Activated CD4-positive, alpha-beta T cell treated with anti-CD3 and anti-CD28 coated beads, Interleukin-2, amount 10 ng/mL, durations not matched to agents 7 days and 5 days (primary cell): ENCODE data around the gene ZNF672. TPM values are rescaled to one million over a fixed set of nuclear protein-coding genes. Genes with fewer than 3 reads are reported as not detected.

ENCODE experiments used
- CTCF ChIA-PET: fragments of 350-600 bp; sonication (Branson Sonifier 250); formaldehyde crosslinking; loops from one replicate; lab custom pipeline; 2021; ENCODE audit warnings: antibody characterized with exemption; lab: Charles Lee
- POLR2A ChIA-PET: fragments of 350-600 bp; sonication (Branson Sonifier 250); formaldehyde crosslinking; loops from one replicate; lab custom pipeline; 2021; ENCODE audit warnings: antibody characterized with exemption; lab: Charles Lee
- DNase-seq: peaks from one replicate; pipeline ENCODE4 v3.0.0-alpha.2; 2020
- H3K27ac Mint-ChIP-seq: one replicate; pipeline ENCODE4 v1.8.0; 2021; ENCODE audit warnings: mild to moderate bottlenecking, moderate library complexity, mixed read lengths
- H3K27me3 Mint-ChIP-seq: one replicate; pipeline ENCODE4 v1.8.0; 2021; ENCODE audit warnings: mixed read lengths
- H3K36me3 Mint-ChIP-seq: one replicate; pipeline ENCODE4 v1.8.0; 2021; ENCODE audit warnings: low read depth, mixed read lengths
- H3K4me1 Mint-ChIP-seq: one replicate; pipeline ENCODE4 v1.8.0; 2021; ENCODE audit warnings: mixed read lengths
- H3K4me3 Mint-ChIP-seq: one replicate; pipeline ENCODE4 v1.8.0; 2021; ENCODE audit warnings: mild to moderate bottlenecking, moderate library complexity, mixed read lengths
- H3K9me3 Mint-ChIP-seq: one replicate; pipeline ENCODE4 v1.8.0; 2021; ENCODE audit warnings: mixed read lengths
- microRNA-seq: library from miRNA; unstranded; fragments of <30 nt; microRNA quantifications from one replicate; pipeline ENCODE4 v1.2.0, GENCODE V29; 2021; ENCODE audit warnings: borderline microRNAs expressed, borderline replicate concordance
- total RNA-seq, 2 experiments: library from RNA; stranded (reverse); gene quantifications; one replicate each; pipeline ENCODE4 v1.2.3, GENCODE V29; 2021

The ZNF672 gene
- total RNA-seq, 2 experiments from 2014 or later: 46.5 to 56.9 TPM

DNA sequence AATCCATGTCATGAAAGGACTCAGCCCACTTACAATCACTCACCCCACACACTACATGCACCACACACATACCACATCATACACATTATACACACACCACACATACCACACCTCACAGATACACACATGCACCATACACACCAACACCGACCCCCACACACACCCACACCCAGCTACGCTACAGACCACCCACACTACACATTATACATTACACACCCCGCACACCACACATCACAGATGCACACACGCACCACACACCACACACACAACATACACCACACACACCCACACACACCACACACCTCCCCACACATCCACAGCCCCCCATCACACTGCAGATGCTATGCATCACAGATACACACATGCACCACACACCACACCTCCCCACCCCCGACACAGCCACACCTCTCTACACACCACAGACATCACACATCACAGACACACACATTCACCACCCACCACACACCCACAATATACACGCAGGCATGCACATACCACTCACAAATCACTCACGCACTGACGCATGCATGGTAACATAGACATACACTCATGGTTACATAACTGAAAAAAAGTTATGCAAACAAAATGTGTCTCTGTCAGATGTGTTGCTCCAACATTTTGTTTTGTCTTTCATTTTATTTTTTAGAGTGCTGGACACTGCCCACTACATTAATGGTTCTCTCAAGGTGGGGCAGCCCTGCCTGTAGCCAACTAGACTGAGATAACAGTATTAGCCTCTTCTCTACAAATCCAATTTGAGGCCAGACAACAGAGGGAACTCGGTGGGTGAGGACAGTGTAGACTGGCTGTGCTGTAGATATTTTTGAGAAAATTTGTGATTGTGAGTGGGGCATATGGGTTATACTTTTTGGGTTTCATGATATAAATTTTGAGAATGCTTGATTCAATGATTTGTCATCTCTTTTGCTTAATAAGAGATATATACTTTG lies 52.8 kb downstream of the ZNF672 start:
- CTCF ChIA-PET: no interaction called here
- Mint-ChIP-seq H3K36me3 (no peaks in the 10 kb centered on the region), H3K27ac (no peak overlapping the region), H3K9me3 (no peaks in the 10 kb centered on the region), H3K27me3 (peaks cover 27% of the 10 kb centered on the region), H3K4me3 (no peak overlapping the region), H3K4me1 (no peaks in the 10 kb centered on the region)
- DNase-seq: no peak
- POLR2A ChIA-PET: no interaction called here

DNA sequence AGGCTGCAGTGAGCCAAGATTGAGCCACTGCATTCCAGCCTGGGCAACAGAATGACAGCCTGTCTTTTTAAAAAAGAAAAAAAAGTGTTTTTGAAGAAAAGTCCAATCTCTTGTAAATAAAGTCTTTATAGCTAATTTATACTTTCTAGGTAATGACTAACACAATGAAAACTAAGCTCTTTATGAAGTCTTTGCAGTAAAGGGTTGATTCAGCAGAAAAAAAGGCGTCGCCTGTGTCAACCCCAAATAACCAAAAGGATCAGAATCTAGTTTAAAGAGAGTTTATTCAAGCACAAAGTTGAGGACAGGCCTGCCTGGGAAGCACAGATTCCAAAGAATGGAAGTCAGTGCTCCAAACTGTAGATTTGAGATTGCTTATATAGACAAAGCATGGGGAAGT lies 53.7 kb downstream of the ZNF672 start:
- CTCF ChIA-PET: no interaction called here

DNA sequence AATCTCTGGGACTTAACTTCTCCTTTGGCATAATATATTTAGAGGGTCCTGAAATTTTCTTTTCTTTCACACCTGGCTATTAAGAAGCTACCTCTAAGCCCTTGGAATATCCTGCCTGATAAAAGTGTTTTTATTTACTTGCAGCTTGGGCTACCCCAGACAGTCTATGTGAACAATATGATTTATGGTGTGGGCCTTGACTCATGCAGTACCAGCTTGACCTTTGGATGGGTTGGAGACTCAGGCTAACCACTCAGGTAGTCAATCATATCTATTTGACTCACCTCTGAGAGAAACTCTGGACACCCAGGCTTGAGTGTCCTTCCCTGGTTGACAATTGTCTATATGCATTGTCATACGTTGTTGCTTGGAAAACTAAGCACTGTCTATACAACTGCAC lies 54.6 kb downstream of the ZNF672 start:
- no peaks in the 10 kb centered on the region for H3K4me1 Mint-ChIP-seq
- ChIA-PET CTCF (no interaction called here), POLR2A (no interaction called here)
- H3K27ac Mint-ChIP-seq: no peak overlapping the region
- H3K9me3 Mint-ChIP-seq: no peaks in the 10 kb centered on the region
- peaks cover 25% of the 10 kb centered on the region for H3K27me3 Mint-ChIP-seq
- no peaks in the 10 kb centered on the region for H3K36me3 Mint-ChIP-seq
- DNase-seq: no peak
- no peak overlapping the region for H3K4me3 Mint-ChIP-seq

More for the DNA sequence above, 53.7 kb downstream of the ZNF672 start:
- DNase-seq: no peak
- Mint-ChIP-seq H3K9me3 (no peaks in the 10 kb centered on the region), H3K27ac (no peak overlapping the region), H3K4me1 (no peaks in the 10 kb centered on the region), H3K27me3 (peaks cover 25% of the 10 kb centered on the region), H3K4me3 (no peak overlapping the region), H3K36me3 (no peaks in the 10 kb centered on the region)
- POLR2A ChIA-PET: no interaction called here

DNA sequence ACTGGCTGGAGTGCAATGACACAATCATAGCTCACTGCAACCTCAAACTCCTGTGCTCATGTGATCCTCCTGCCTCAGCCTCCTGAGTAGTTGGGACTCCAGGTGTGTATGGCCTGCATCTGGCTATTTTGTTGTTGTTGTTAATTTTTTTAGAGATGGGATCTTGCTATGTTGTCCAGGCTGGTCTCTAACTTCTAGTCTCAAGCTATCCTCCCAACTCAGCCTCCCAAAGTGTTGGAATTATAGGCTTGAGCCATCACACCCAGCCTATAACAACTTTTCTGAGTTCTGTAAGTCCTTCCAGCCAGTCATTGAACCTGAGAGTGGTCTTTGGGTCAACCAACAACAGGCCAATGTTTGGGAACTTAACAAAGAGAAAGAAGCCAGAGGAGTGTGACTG lies 56.8 kb downstream of the ZNF672 start:
- H3K4me3 Mint-ChIP-seq: no peak overlapping the region
- H3K36me3 Mint-ChIP-seq: no peaks in the 10 kb centered on the region
- H3K9me3 Mint-ChIP-seq: no peaks in the 10 kb centered on the region
- CTCF ChIA-PET: no interaction called here
- H3K4me1 Mint-ChIP-seq: no peaks in the 10 kb centered on the region
- peaks cover 38% of the 10 kb centered on the region for H3K27me3 Mint-ChIP-seq
- H3K27ac Mint-ChIP-seq: no peak overlapping the region
- POLR2A ChIA-PET: no interaction called here
- DNase-seq: no peak

DNA sequence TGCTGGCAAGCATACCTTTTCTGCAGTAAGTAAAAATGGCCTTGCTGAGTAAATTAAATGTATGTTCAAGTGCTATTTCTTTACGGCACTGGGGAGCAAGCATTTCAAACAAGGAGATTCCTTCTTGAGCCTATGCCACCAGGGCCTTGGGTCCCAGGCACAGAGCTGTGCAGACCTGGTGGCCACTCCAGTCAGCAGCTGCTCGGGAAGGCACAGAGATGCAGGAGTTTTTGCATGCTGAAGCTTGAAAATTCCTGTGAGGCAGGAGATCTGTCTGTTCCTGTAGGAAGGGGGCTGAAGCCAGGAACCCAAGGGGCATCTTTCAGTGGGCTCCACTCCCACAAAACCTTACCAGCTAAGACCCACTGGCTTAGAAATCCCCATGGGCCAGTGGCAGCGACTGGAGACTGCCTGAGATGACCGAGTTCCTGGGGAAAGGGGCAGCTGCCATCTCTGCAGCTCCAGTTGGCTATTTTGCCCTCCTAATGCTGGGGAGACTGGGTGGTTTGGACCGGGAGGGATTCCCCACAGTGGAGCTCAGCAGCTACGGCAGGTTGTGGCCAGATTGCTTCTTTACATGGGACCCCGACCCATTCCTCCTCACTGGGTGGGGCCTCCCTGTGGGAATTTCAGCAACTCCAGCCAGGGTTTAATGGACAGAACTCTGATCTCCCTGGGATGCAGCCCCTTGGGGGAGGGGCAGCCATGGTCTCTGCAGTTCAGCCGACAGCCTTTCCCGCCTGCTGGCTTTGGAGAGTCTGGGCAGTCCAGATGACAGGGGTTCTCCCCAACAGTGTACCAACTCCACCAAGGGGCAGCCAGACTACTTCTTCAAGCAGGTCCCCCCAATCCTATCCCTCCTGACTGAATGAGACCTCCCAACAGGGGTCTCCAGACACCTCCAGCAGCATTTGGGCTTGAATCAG lies 59.7 kb downstream of the ZNF672 start:
- no peak overlapping the region for H3K4me3 Mint-ChIP-seq
- ChIA-PET CTCF (interaction anchor here (1.3 kb wide), 1 partner anchor 23 kb away, joined by 4 read pairs; no protein-coding TSS in a partner anchor), POLR2A (no interaction called here)
- H3K27ac Mint-ChIP-seq: no peak overlapping the region
- peaks cover 50% of the 10 kb centered on the region for H3K27me3 Mint-ChIP-seq
- H3K36me3 Mint-ChIP-seq: no peaks in the 10 kb centered on the region
- peaks cover 5% of the 10 kb centered on the region for H3K4me1 Mint-ChIP-seq
- DNase-seq: no peak
- H3K9me3 Mint-ChIP-seq: no peaks in the 10 kb centered on the region

Small RNA genes within 50 kb of the gene (microRNA-seq; reads per million reads assigned to microRNA genes)
- gene MIR3124: 0.63 reads per million

Other genes starting within 250 kb of the ZNF672 start
- not detected for gene OR2T10, start 240.5 kb upstream of the ZNF672 start, total RNA-seq
- gene OR2T11, start 203.1 kb upstream of the ZNF672 start, total RNA-seq: not detected
- gene OR2T35, start 192.9 kb upstream of the ZNF672 start, total RNA-seq: not detected
- gene OR2T27, start 182.7 kb upstream of the ZNF672 start, total RNA-seq: not detected
- not detected for gene OR14I1, start 135.5 kb upstream of the ZNF672 start, total RNA-seq
- gene LYPD8, start 82.5 kb upstream of the ZNF672 start, total RNA-seq: not detected
- 10 to 100 TPM; 29.7 to 32.7 TPM for gene SH3BP5L, start 12.3 kb upstream of the ZNF672 start, total RNA-seq
- gene ZNF692, start 20.9 kb downstream of the ZNF672 start, total RNA-seq: 10 to 100 TPM; 55.5 to 57.6 TPM
- 1 to 10 TPM; 4.1 to 5.1 TPM for gene PGBD2, start 68.0 kb downstream of the ZNF672 start, total RNA-seq